Breast epithelium (tissue), 4 donors: ENCODE results near the gene AP4S1. TPM values are rescaled to one million over a fixed set of nuclear protein-coding genes. Genes with fewer than 3 reads are reported as not detected.

Experiments
- DNase-seq, 2 donors: peaks; one replicate each; pipeline ENCODE4 v3.0.0-alpha.2; 2019; ENCODE audit warnings: low spot score in 2 of 2
- H3K27ac ChIP-seq, 2 donors: fragments of 200-600 bp; sonication (generic) in 1 of 2; one replicate each; pipeline ENCODE4 v1.5.1; 2016 to 2019; ENCODE audit warnings: mild to moderate bottlenecking in 1 of 2
- H3K27me3 ChIP-seq, 2 donors: fragments of 200-600 bp; sonication (generic) in 1 of 2; one replicate each; pipeline versions ENCODE4 v1.5.1 to v1.6.0; 2017 to 2019; ENCODE audit warnings: control low read depth in 1 of 2, mild to moderate bottlenecking in 1 of 2
- H3K36me3 ChIP-seq: fragments of 200-600 bp; one replicate; pipeline ENCODE4 v1.5.1; 2019
- H3K4me1 ChIP-seq, 2 donors: fragments of 200-600 bp; sonication (generic); one replicate each; pipeline ENCODE4 v1.5.1; 2016 to 2019; ENCODE audit warnings: control low read depth in 1 of 2
- H3K4me3 ChIP-seq, 3 donors: fragments of 200-600 bp; sonication (generic); 1 replicate in 2 of 3; 2 replicates in 1 of 3; pipeline ENCODE4 v1.5.1; 2016 to 2019; ENCODE audit warnings: mild to moderate bottlenecking in 3 of 3, moderate library complexity in 2 of 3
- H3K9me3 ChIP-seq, 2 donors: fragments of 200-600 bp; sonication (generic) in 1 of 2; one replicate each; pipeline ENCODE4 v1.5.1; 2016 to 2019; ENCODE audit warnings: control low read depth in 1 of 2
- CTCF ChIP-seq, 3 donors: fragments of 450-650 bp; IDR thresholded peaks; one replicate each; pipeline ENCODE4 v1.5.1; 2016 to 2017; ENCODE audit warnings: antibody characterized with exemption in 3 of 3, mild to moderate bottlenecking in 3 of 3, moderate library complexity in 3 of 3
- POLR2A ChIP-seq: fragments of 450-650 bp; IDR thresholded peaks from one replicate; pipeline ENCODE4 v1.6.1; 2016; ENCODE audit warnings: antibody characterized with exemption, mild to moderate bottlenecking, moderate library complexity
- POLR2AphosphoS5 ChIP-seq, 3 donors: sonication (generic); formaldehyde crosslinking; IDR thresholded peaks; one replicate each; pipeline ENCODE4 v1.6.1; 2017; ENCODE audit warnings: antibody characterized with exemption in 3 of 3
- intact Hi-C: fragments of 100-400 bp; cut with DNase I; formaldehyde crosslinking; loops from one replicate; pipeline ENCODE4 v1.15.1; 2023; ENCODE audit warnings: low total_unique reads
- total RNA-seq, 3 donors: library from RNA; depleted of rRNA; stranded (reverse); fragments of >200 nt; gene quantifications; one replicate each; pipeline ENCODE4 v1.1.0, GENCODE V29; 2016

Gene AP4S1
- total RNA-seq, 3 donors from 2014 or later = 4.5 to 11.1 (median 5.2) TPM

GRCh38 chr14:31026077-31026449 is 614 bp downstream of the AP4S1 start, which contains the start of gene STRN3:
TSS of gene STRN3 (minus strand) at chr14:31026379. CDS start at chr14:31026185, 194 bp downstream.
- TF ChIP-seq CTCF (IDR thresholded peaks at IDR 0.05) (no peak), POLR2AphosphoS5 (IDR thresholded peaks at IDR 0.05) (peak in 1 of 3 donors; percentile 57), POLR2A (no peak)
- intact Hi-C loops = no loop called here
- Histone ChIP-seq H3K9me3 (no peaks in the 10 kb centered on the region), H3K27ac (peak within 1 kb of the TSS; percentile 100), H3K27me3 (no peaks in the 10 kb centered on the region), H3K36me3 (no peaks in the 10 kb centered on the region), H3K4me3 (peak within 1 kb of the TSS; percentile 89 to 100 (median 95)), H3K4me1 (peaks cover 3 to 7% of the 10 kb centered on the region in 2 donors)
- no peak for DNase-seq

GRCh38 chr14:31026450-31027235 is 1.2 kb downstream of the AP4S1 start:
- TF ChIP-seq CTCF (IDR thresholded peaks at IDR 0.05) (no peak), POLR2AphosphoS5 (IDR thresholded peaks at IDR 0.05) (peak; percentile 68 to 75 (median 74)), POLR2A (peak; percentile 24)
- peaks cover 3 to 7% of the 10 kb centered on the region in 2 donors for H3K4me1 ChIP-seq
- H3K27ac ChIP-seq = peak overlapping the region; percentile 100
- peak overlapping the region; percentile 89 to 100 (median 95) for H3K4me3 ChIP-seq
- DNase-seq = peak; percentile 94 to 96
- H3K36me3 ChIP-seq = no peaks in the 10 kb centered on the region
- H3K9me3 ChIP-seq = no peaks in the 10 kb centered on the region
- H3K27me3 ChIP-seq = no peaks in the 10 kb centered on the region
- intact Hi-C loops = no loop called here

- no peaks in the 10 kb centered on the region for H3K36me3 ChIP-seq
- no peak overlapping the region for H3K27ac ChIP-seq
- no peaks in the 10 kb centered on the region for H3K27me3 ChIP-seq
- no peak overlapping the region for H3K4me3 ChIP-seq
- H3K4me1 ChIP-seq = peaks cover 3 to 7% of the 10 kb centered on the region in 2 donors
- H3K9me3 ChIP-seq = no peaks in the 10 kb centered on the region
- intact Hi-C loops = no loop called here
- no peak for DNase-seq
- TF ChIP-seq CTCF (IDR thresholded peaks at IDR 0.05) = no peak
- no peak for TF ChIP-seq POLR2AphosphoS5 (IDR thresholded peaks at IDR 0.05)
- no peak for TF ChIP-seq POLR2A
Measured at GRCh38 chr14:31027847-31028246, 2.4 kb downstream of the AP4S1 start.

GRCh38 chr14:31029016-31029970 is 3.8 kb downstream of the AP4S1 start:
- no peak overlapping the region for H3K27ac ChIP-seq
- no peaks in the 10 kb centered on the region for H3K9me3 ChIP-seq
- H3K36me3 ChIP-seq = no peaks in the 10 kb centered on the region
- no peak for DNase-seq
- peaks cover 0 to under 1% of the 10 kb centered on the region in 2 donors for H3K4me1 ChIP-seq
- intact Hi-C loops = no loop called here
- no peak overlapping the region for H3K4me3 ChIP-seq
- H3K27me3 ChIP-seq = no peaks in the 10 kb centered on the region
- TF ChIP-seq CTCF (IDR thresholded peaks at IDR 0.05) = no peak
